GM12878 (cell line): ENCODE measurements around the gene LPAR5. TPM values are rescaled to one million over a fixed set of nuclear protein-coding genes. Genes with fewer than 3 reads are reported as not detected.

Source experiments
- ATAC-seq: fragments of 200-7000 bp; cut with Tn5 transposase; 3 replicates; pipeline ENCODE4 v1.9.1; 2020; ENCODE audit warnings: mild to moderate bottlenecking, moderate library complexity
- BruUV-seq: library from RNA; stranded (reverse); fragments of 400-500 nt; replicated peaks from 2 replicates; lab custom pipeline; 2021; lab: Mats Ljungman, UMichigan
- CTCF ChIA-PET: fragments of 300-600 bp; sonication (Branson Sonifier 250); formaldehyde crosslinking; extraction: SDS; loops from one replicate; lab custom pipeline; 2021; ENCODE audit warnings: inconsistent platforms; lab: Yijun Ruan, JAX
- POLR2A ChIA-PET: fragments of 350-600 bp; formaldehyde crosslinking; extraction: SDS; loops from one replicate; lab custom pipeline; 2021; ENCODE audit warnings: inconsistent platforms; lab: Charles Lee
- RAD21 ChIA-PET: fragments of 300-600 bp; sonication (Branson Sonifier 250); formaldehyde crosslinking; loops from one replicate; lab custom pipeline; 2023; ENCODE audit warnings: antibody characterized with exemption; ENCODE audit not compliant: unreplicated experiment; lab: Charles Lee
- SMC1A ChIA-PET: fragments of 300-600 bp; sonication (Branson Sonifier 250); formaldehyde crosslinking; loops from one replicate; lab custom pipeline; 2023; ENCODE audit not compliant: unreplicated experiment, uncharacterized antibody; lab: Charles Lee
- DNase-seq: peaks from one replicate; pipeline ENCODE4 v3.0.0-alpha.2; 2011; ENCODE audit warnings: low read depth, low spot score
- FAIRE-seq: peaks from 3 replicates; lab custom pipeline; 2011; peaks lifted over from hg19 to GRCh38; lab: Jason Lieb, UNC
- H2AFZ ChIP-seq: 2 replicates; pipeline ENCODE4 v1.6.0; 2011; ENCODE audit warnings: low read depth, low read length, control low read depth; ENCODE audit not compliant: control insufficient read depth
- H3K27ac ChIP-seq: 2 replicates; pipeline ENCODE4 v1.5.1; 2011; ENCODE audit warnings: control low read depth; ENCODE audit not compliant: control insufficient read depth, insufficient read depth
- H3K27me3 ChIP-seq, 2 experiments: replicated peaks in 1 of 2; 2 replicates each; pipeline versions ENCODE4 v1.6.0 to v1.6.1; 2011; ENCODE audit warnings: low read length in 1 of 2; ENCODE audit not compliant: control insufficient read depth in 2 of 2, insufficient read depth in 2 of 2
- H3K36me3 ChIP-seq, 2 experiments: 2 replicates each; pipeline ENCODE4 v1.5.1; 2011; ENCODE audit warnings: low read length in 1 of 2; ENCODE audit not compliant: control insufficient read depth in 2 of 2, insufficient read depth in 2 of 2
- H3K4me1 ChIP-seq: 2 replicates; pipeline ENCODE4 v1.6.1; 2011; ENCODE audit warnings: mild to moderate bottlenecking, low read length, moderate library complexity, mixed read lengths; ENCODE audit not compliant: control insufficient read depth, insufficient read depth
- H3K4me2 ChIP-seq: 2 replicates; pipeline ENCODE4 v1.6.0; 2011; ENCODE audit warnings: control low read depth; ENCODE audit not compliant: control insufficient read depth, insufficient read depth
- H3K4me3 ChIP-seq: fragments of 200-600 bp; sonication (generic); 2 replicates; pipeline ENCODE4 v1.5.1; 2016
- H3K79me2 ChIP-seq: 2 replicates; pipeline ENCODE4 v1.6.0; 2011; ENCODE audit warnings: low read length; ENCODE audit not compliant: control insufficient read depth, insufficient read depth
- H3K9ac ChIP-seq: 2 replicates; pipeline ENCODE4 v1.8.0; 2011; ENCODE audit warnings: low read length, control low read depth, mixed read lengths; ENCODE audit not compliant: control insufficient read depth, insufficient read depth
- H3K9me3 ChIP-seq: replicated peaks from 3 replicates; pipeline ENCODE4 v1.5.1; 2011; ENCODE audit warnings: mild to moderate bottlenecking, low read length; ENCODE audit not compliant: control insufficient read depth, insufficient read depth
- H4K20me1 ChIP-seq: 2 replicates; pipeline ENCODE4 v1.6.0; 2011; ENCODE audit not compliant: control insufficient read depth, insufficient read depth
- ATF2 ChIP-seq: IDR thresholded peaks from 2 replicates; pipeline ENCODE4 v1.6.1; 2012; ENCODE audit warnings: low read length, inconsistent platforms
- CHD4 ChIP-seq: fragments of 200-600 bp; sonication (generic); IDR thresholded peaks from 2 replicates; pipeline ENCODE4 v1.6.1; 2016; ENCODE audit warnings: mild to moderate bottlenecking
- DPF2 ChIP-seq: fragments of 450-650 bp; IDR thresholded peaks from 2 replicates; pipeline ENCODE4 v1.6.1; 2017; ENCODE audit warnings: mild to moderate bottlenecking
- EP300 ChIP-seq, 2 experiments: fragments of 150-350 bp in 1 of 2; IDR thresholded peaks; 2 replicates each; pipeline ENCODE4 v1.6.1; 2011 to 2012; ENCODE audit warnings: low read depth in 2 of 2, low read length in 2 of 2, borderline replicate concordance in 1 of 2, improper control_type of control experiment in 1 of 2, inconsistent platforms in 1 of 2; ENCODE audit not compliant: control insufficient read depth in 1 of 2
- ETV6 ChIP-seq, 2 experiments: fragments of 450-650 bp in 1 of 2; IDR thresholded peaks in 1 of 2; conservative IDR thresholded peaks in 1 of 2; 2 replicates each; pipeline ENCODE4 v1.6.1; 2014; ENCODE audit warnings: antibody characterized with exemption in 1 of 2, borderline replicate concordance in 1 of 2, low read depth in 1 of 2, mild to moderate bottlenecking in 1 of 2, moderate library complexity in 1 of 2
- FOS ChIP-seq: IDR thresholded peaks from 3 replicates; pipeline ENCODE4 v1.6.1; 2011; ENCODE audit warnings: borderline replicate concordance; ENCODE audit not compliant: insufficient read length; ENCODE audit errors: extremely low read depth
- IRF5 ChIP-seq: fragments of 450-650 bp; IDR thresholded peaks from 2 replicates; pipeline ENCODE4 v1.6.1; 2017; ENCODE audit warnings: borderline replicate concordance
- MTA3 ChIP-seq: IDR thresholded peaks from 2 replicates; pipeline ENCODE4 v1.6.1; 2012; ENCODE audit warnings: low read length, inconsistent platforms, borderline replicate concordance
- PAX8 ChIP-seq: fragments of 450-650 bp; IDR thresholded peaks from 2 replicates; pipeline ENCODE4 v1.6.1; 2017; ENCODE audit warnings: mild to moderate bottlenecking, moderate library complexity
- POU2F2 ChIP-seq: IDR thresholded peaks from 3 replicates; pipeline ENCODE4 v1.6.1; 2011; ENCODE audit warnings: low read depth, mild to moderate bottlenecking, low read length, borderline replicate concordance
- RAD21 ChIP-seq: IDR thresholded peaks from 2 replicates; pipeline ENCODE4 v1.6.1; 2011; ENCODE audit warnings: mild to moderate bottlenecking, low read depth, low read length, moderate library complexity; ENCODE audit not compliant: insufficient read depth
- SIN3A ChIP-seq: IDR thresholded peaks from 2 replicates; pipeline ENCODE4 v1.6.1; 2012; ENCODE audit warnings: low read depth, low read length, improper control_type of control experiment
- SPI1 ChIP-seq: IDR thresholded peaks from 2 replicates; pipeline ENCODE4 v1.6.1; 2011; ENCODE audit warnings: low read depth, mild to moderate bottlenecking, low read length, moderate library complexity, borderline replicate concordance; ENCODE audit not compliant: insufficient read depth
- TCF12 ChIP-seq: IDR thresholded peaks from 2 replicates; pipeline ENCODE4 v1.6.1; 2011; ENCODE audit warnings: low read depth, mild to moderate bottlenecking, low read length
- ZNF207 ChIP-seq: fragments of 450-650 bp; IDR thresholded peaks from 2 replicates; pipeline ENCODE4 v1.6.1; 2014; ENCODE audit warnings: antibody characterized with exemption, mild to moderate bottlenecking, borderline replicate concordance
- WGBS: methylation state at CpG from one replicate; pipeline ENCODE4 v1.1.6; 2016; ENCODE audit warnings: low lambda C conversion rate; ENCODE audit not compliant: insufficient replicate concordance, insufficient coverage; ENCODE audit errors: missing lambda C conversion rate; 5-methylcytosine and 5-hydroxymethylcytosine counted together
- in situ Hi-C: fragments of 300-500 bp; cut with MboI; formaldehyde crosslinking; loops from 9 replicates; pipeline ENCODE4 v1.14.3; 2018; ENCODE audit warnings: mixed read lengths
- intact Hi-C: fragments of 100-400 bp; cut with micrococcal nuclease; formaldehyde crosslinking; loops from one replicate; pipeline ENCODE4 v1.14.2; 2022; ENCODE audit not compliant: unreplicated experiment
- polyA plus RNA-seq, 11 experiments: library from polyadenylated mRNA; depleted of rRNA in 4 of 11; unstranded in 6 of 11; stranded (reverse) in 5 of 11; fragments of >200 nt; fragmentation: Nextera tagmentation in 4 of 11; fragmentation: Illumina TruSeq in 1 of 11; extraction: Ambion mirVana in 4 of 11; extraction: Trizol in 1 of 11; gene quantifications; 1 replicate in 1 of 11; 2 replicates in 10 of 11; pipeline versions ENCODE4 v1.2.1 to v1.2.3, GENCODE V29; 2011 to 2016; ENCODE audit warnings: inconsistent platforms in 2 of 11, missing spikeins in 2 of 11, low read depth in 1 of 11
- total RNA-seq, 4 experiments: library from RNA; depleted of rRNA in 3 of 4; stranded (reverse); fragments of >200 nt in 3 of 4; fragmentation: Illumina TruSeq in 1 of 4; extraction: Trizol in 1 of 4; gene quantifications; 2 replicates each; pipeline versions ENCODE4 v1.2.1 to v1.2.3, GENCODE V29; 2013 to 2021

LPAR5 gene
- total and polyA plus RNA-seq, 10 of the 15 experiments (the other 5 are each of a cell fraction or from before 2014, with no cell fraction given) = 1.3 to 7.9 (median 5.3) TPM

GRCh38 chr12:6666211-6666610 lies 30.5 kb upstream of the LPAR5 start:
- intact Hi-C loops = no loop called here
- Histone ChIP-seq H2AFZ (no peak overlapping the region), H3K4me1 (no peaks in the 10 kb centered on the region; the same call in 1 of the 2 replicates), H3K9me3 (no peaks in the 10 kb centered on the region), H4K20me1 (no peaks in the 10 kb centered on the region), H3K4me3 (no peak overlapping the region), H3K4me2 (no peak overlapping the region), H3K27ac (no peak overlapping the region), H3K27me3 (no peaks in the 10 kb centered on the region), H3K36me3 (peaks cover 26 to 27% of the 10 kb centered on the region in 2 experiments), H3K9ac (no peak overlapping the region), H3K79me2 (peaks cover 8% of the 10 kb centered on the region)
- no peak for FAIRE-seq
- ChIA-PET CTCF (interaction anchor here (2.5 to 2.9 kb wide), 2 partner anchors 18 to 19 kb away, joined by 9 to 24 read pairs; no protein-coding TSS in a partner anchor), SMC1A (interaction anchor here (0.7 to 2.3 kb wide), 6 partner anchors 18 to 86 kb away, joined by 3 to 9 read pairs (median 3); partner anchors contain the start of genes LPAR5 and ZNF384), RAD21 (interaction anchor here (1.0 kb wide), 1 partner anchor 50 kb away, joined by 3 read pairs; no protein-coding TSS in a partner anchor), POLR2A (interaction anchor here (0.7 kb wide), 4 partner anchors 16 to 167 kb away, joined by 3 to 6 read pairs (median 3); no protein-coding TSS in a partner anchor)
- TF ChIP-seq DPF2 = no peak
- TF ChIP-seq TCF12 = no peak
- TF ChIP-seq ZNF207 = no peak
- no peak for TF ChIP-seq CHD4
- TF ChIP-seq EP300 (IDR thresholded peaks at IDR 0.05; ENCODE audit: borderline replicate concordance in 1 of 2, control insufficient read depth in 1 of 2, low read depth in 2 of 2, low read length in 2 of 2) = no peak
- no peak for TF ChIP-seq POU2F2
- TF ChIP-seq PAX8 = no peak
- TF ChIP-seq SPI1 = no peak
- TF ChIP-seq SIN3A = no peak
- TF ChIP-seq FOS = no peak
- no peak for TF ChIP-seq ETV6 (conservative IDR thresholded peaks at IDR 0.05 in 1 of 2, IDR thresholded peaks at IDR 0.05 in 1 of 2; ENCODE audit: borderline replicate concordance in 1 of 2, low read depth in 1 of 2)
- TF ChIP-seq ATF2 = no peak
- no peak for TF ChIP-seq IRF5
- TF ChIP-seq RAD21 = no peak
- no peak for TF ChIP-seq MTA3
- BruUV-seq = no TSS peak
- ATAC-seq = no peak
- DNase-seq = no peak
- 100% methylated on average over 2 of the region's 2 CpGs for WGBS
- in situ Hi-C loops = no loop called here
